SK-N-SH (cell line): ENCODE measurements around the gene PAXX. TPM values are rescaled to one million over a fixed set of nuclear protein-coding genes. Genes with fewer than 3 reads are reported as not detected.

Experiments used
- CTCF ChIA-PET: fragments of 300-600, 350-600 bp; formaldehyde crosslinking; extraction: SDS; loops from one replicate; lab custom pipeline; 2021; lab: Yijun Ruan, JAX
- POLR2A ChIA-PET: fragments of 350-600 bp; sonication (Branson Sonifier 250); formaldehyde crosslinking; extraction: SDS; loops from one replicate; lab custom pipeline; 2020; ENCODE audit warnings: antibody characterized with exemption, inconsistent platforms; lab: Yijun Ruan, JAX
- DNase-seq: peaks from one replicate; pipeline ENCODE4 v3.0.0; 2012
- H2AFZ ChIP-seq: fragments of 200-600 bp; sonication (generic); 2 replicates; pipeline ENCODE4 v1.8.1; 2016; ENCODE audit warnings: antibody characterized with exemption, mild to moderate bottlenecking, low read depth
- H3F3A ChIP-seq: fragments of 200-600 bp; sonication (generic); replicated peaks from 2 replicates; pipeline ENCODE3; 2016; ENCODE audit warnings: antibody characterized with exemption, mild to moderate bottlenecking; ENCODE audit not compliant: insufficient read depth
- H3K27ac ChIP-seq, 2 experiments: fragments of 200-500 bp in 1 of 2; fragments of 200-600 bp in 1 of 2; sonication (Bioruptor generic) in 1 of 2; sonication (generic), shearing (Covaris generic) in 1 of 2; 2 replicates each; pipeline versions ENCODE4 v1.5.1 to v1.6.1; 2014 to 2016; ENCODE audit warnings: low read depth in 2 of 2, inconsistent platforms in 1 of 2, low read length in 1 of 2, mild to moderate bottlenecking in 1 of 2, mixed read lengths in 1 of 2
- H3K27me3 ChIP-seq: fragments of 200-600 bp; sonication (generic), shearing (Covaris generic); 2 replicates; pipeline ENCODE4 v1.6.1; 2016; ENCODE audit warnings: mixed run types; ENCODE audit not compliant: insufficient read depth
- H3K36me3 ChIP-seq, 2 experiments: fragments of 200-500 bp in 1 of 2; fragments of 200-600 bp in 1 of 2; sonication (Bioruptor generic) in 1 of 2; sonication (generic) in 1 of 2; replicated peaks in 1 of 2; 2 replicates each; pipeline versions ENCODE3 to v1.5.1; 2014 to 2016; ENCODE audit warnings: low read length in 1 of 2, mild to moderate bottlenecking in 1 of 2; ENCODE audit not compliant: insufficient read depth in 2 of 2, control insufficient read depth in 1 of 2
- H3K4me1 ChIP-seq, 2 experiments: fragments of 200-500 bp in 1 of 2; fragments of 200-600 bp in 1 of 2; sonication (Bioruptor generic) in 1 of 2; sonication (generic), shearing (Covaris generic) in 1 of 2; 2 replicates each; pipeline versions ENCODE4 v1.5.1 to v1.6.1; 2014 to 2016; ENCODE audit warnings: low read depth in 1 of 2, low read length in 1 of 2, mixed run types in 1 of 2; ENCODE audit not compliant: insufficient read depth in 2 of 2, control insufficient read depth in 1 of 2
- H3K4me2 ChIP-seq: fragments of 200-600 bp; sonication (generic), shearing (Covaris generic); 2 replicates; pipeline ENCODE4 v1.6.1; 2017; ENCODE audit warnings: mixed run types
- H3K4me3 ChIP-seq, 2 experiments: fragments of 200-500 bp in 1 of 2; fragments of 200-600 bp in 1 of 2; sonication (Bioruptor generic) in 1 of 2; sonication (generic), shearing (Covaris generic) in 1 of 2; 2 replicates each; pipeline versions ENCODE4 v1.5.1 to v1.8.1; 2014 to 2016; ENCODE audit warnings: low read depth in 2 of 2, inconsistent platforms in 1 of 2, low read length in 1 of 2, mild to moderate bottlenecking in 1 of 2, mixed read lengths in 1 of 2, moderate library complexity in 1 of 2
- H3K79me2 ChIP-seq: fragments of 200-600 bp; sonication (generic); 2 replicates; pipeline ENCODE4 v1.8.1; 2017; ENCODE audit warnings: mild to moderate bottlenecking; ENCODE audit not compliant: insufficient read depth
- H3K9ac ChIP-seq: fragments of 200-600 bp; sonication (generic); 2 replicates; pipeline ENCODE4 v1.6.1; 2017; ENCODE audit warnings: mixed run types
- H3K9me2 ChIP-seq: fragments of 200-600 bp; sonication (generic); 2 replicates; pipeline ENCODE4 v1.6.1; 2017; ENCODE audit warnings: mixed run types
- H3K9me3 ChIP-seq: fragments of 200-600 bp; sonication (generic); 2 replicates; pipeline ENCODE4 v1.6.1; 2017; ENCODE audit warnings: mixed run types, mild to moderate bottlenecking, moderate library complexity
- H4K20me1 ChIP-seq: fragments of 200-600 bp; sonication (generic); 2 replicates; pipeline ENCODE4 v1.6.1; 2017; ENCODE audit warnings: mild to moderate bottlenecking, mixed run types; ENCODE audit not compliant: insufficient read depth
- CHD2 ChIP-seq: fragments of 150-350 bp; IDR thresholded peaks from 2 replicates; pipeline ENCODE4 v1.6.1; 2018; ENCODE audit warnings: low read length; ENCODE audit not compliant: partially characterized antibody
- ELF1 ChIP-seq: IDR thresholded peaks from 2 replicates; pipeline ENCODE4 v1.4.0; 2012
- EZH2phosphoT487 ChIP-seq: fragments of 200-600 bp; sonication (generic); IDR thresholded peaks from 2 replicates; pipeline ENCODE4 v1.6.1; 2017; ENCODE audit warnings: low read depth, mixed run types, mild to moderate bottlenecking, antibody characterized with exemption, moderate library complexity, borderline replicate concordance
- FOSL2 ChIP-seq: IDR thresholded peaks from 2 replicates; pipeline ENCODE4 v1.4.0; 2012; ENCODE audit warnings: low read depth, mild to moderate bottlenecking, moderate library complexity, borderline replicate concordance
- FOXM1 ChIP-seq: IDR thresholded peaks from 2 replicates; pipeline ENCODE4 v1.4.0; 2012; ENCODE audit warnings: low read depth, mild to moderate bottlenecking
- GABPA ChIP-seq: IDR thresholded peaks from 2 replicates; pipeline ENCODE4 v1.4.0; 2012; ENCODE audit warnings: low read depth, mild to moderate bottlenecking
- JUND ChIP-seq: IDR thresholded peaks from 2 replicates; pipeline ENCODE4 v1.4.0; 2012
- MAX ChIP-seq: IDR thresholded peaks from 2 replicates; pipeline ENCODE4 v1.4.0; 2012; ENCODE audit warnings: low read depth
- MXI1 ChIP-seq: IDR thresholded peaks from 2 replicates; pipeline ENCODE4 v1.6.1; 2012; ENCODE audit warnings: mild to moderate bottlenecking, low read depth, low read length, improper control_type of control experiment
- POLR2AphosphoS5 ChIP-seq: IDR thresholded peaks from 2 replicates; pipeline ENCODE4 v1.6.1; 2012; ENCODE audit warnings: low read depth, low read length
- RAD21 ChIP-seq: IDR thresholded peaks from 2 replicates; pipeline ENCODE4 v1.6.1; 2012; ENCODE audit warnings: mild to moderate bottlenecking, low read length
- RCOR1 ChIP-seq: fragments of 150-350 bp; IDR thresholded peaks from 2 replicates; pipeline ENCODE4 v1.6.1; 2017; ENCODE audit warnings: antibody characterized with exemption, low read length
- REST ChIP-seq: IDR thresholded peaks from 2 replicates; pipeline ENCODE4 v1.6.1; 2012; ENCODE audit warnings: mild to moderate bottlenecking, low read depth, low read length, moderate library complexity
- RXRA ChIP-seq: IDR thresholded peaks from 2 replicates; pipeline ENCODE4 v1.4.0; 2012; ENCODE audit warnings: low read depth, mild to moderate bottlenecking, borderline replicate concordance
- SIN3A ChIP-seq: IDR thresholded peaks from 2 replicates; pipeline ENCODE4 v1.6.1; 2012; ENCODE audit warnings: low read depth, mild to moderate bottlenecking, low read length, moderate library complexity, borderline replicate concordance
- SMC3 ChIP-seq: IDR thresholded peaks from 2 replicates; pipeline ENCODE4 v1.6.1; 2012; ENCODE audit warnings: low read depth, low read length, improper control_type of control experiment
- TEAD4 ChIP-seq: IDR thresholded peaks from 2 replicates; pipeline ENCODE4 v1.4.0; 2012; ENCODE audit warnings: mild to moderate bottlenecking, borderline replicate concordance; ENCODE audit not compliant: insufficient read depth
- USF2 ChIP-seq: fragments of 150-350 bp; IDR thresholded peaks from 2 replicates; pipeline ENCODE4 v1.6.1; 2017; ENCODE audit warnings: antibody characterized with exemption, low read length, low read depth, borderline replicate concordance
- YY1 ChIP-seq: IDR thresholded peaks from 2 replicates; pipeline ENCODE4 v1.4.0; 2012; ENCODE audit warnings: low read depth, mild to moderate bottlenecking
- WGBS: methylation state at CpG from one replicate; pipeline ENCODE4 v1.1.6; 2017; ENCODE audit warnings: low lambda C conversion rate; 5-methylcytosine and 5-hydroxymethylcytosine counted together
- polyA plus RNA-seq, 3 experiments: library from polyadenylated mRNA; depleted of rRNA; stranded (reverse); fragments of >200 nt; gene quantifications; 2 replicates each; pipeline ENCODE4 v1.2.3, GENCODE V29; 2012
- TF ChIP-seq, protein P1 (sequence below): IDR thresholded peaks from 2 replicates; pipeline ENCODE4; 2012

The PAXX gene
- polyA plus RNA-seq, 1 of the 3 experiments (the other 2 are of a cell fraction): 52.9 TPM

GRCh38 chr9:137020771-137021567, 28.7 kb downstream of the PAXX start:
- no peak for TF ChIP-seq EZH2phosphoT487
- TF ChIP-seq, protein P1, sequence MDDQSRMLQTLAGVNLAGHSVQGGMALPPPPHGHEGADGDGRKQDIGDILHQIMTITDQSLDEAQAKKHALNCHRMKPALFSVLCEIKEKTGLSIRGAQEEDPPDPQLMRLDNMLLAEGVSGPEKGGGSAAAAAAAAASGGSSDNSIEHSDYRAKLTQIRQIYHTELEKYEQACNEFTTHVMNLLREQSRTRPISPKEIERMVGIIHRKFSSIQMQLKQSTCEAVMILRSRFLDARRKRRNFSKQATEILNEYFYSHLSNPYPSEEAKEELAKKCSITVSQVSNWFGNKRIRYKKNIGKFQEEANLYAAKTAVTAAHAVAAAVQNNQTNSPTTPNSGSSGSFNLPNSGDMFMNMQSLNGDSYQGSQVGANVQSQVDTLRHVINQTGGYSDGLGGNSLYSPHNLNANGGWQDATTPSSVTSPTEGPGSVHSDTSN: no peak
- no peak for TF ChIP-seq YY1
- no peak for TF ChIP-seq FOSL2
- TF ChIP-seq TEAD4: no peak
- no peak for TF ChIP-seq CHD2
- TF ChIP-seq SIN3A: no peak
- TF ChIP-seq RXRA: no peak
- TF ChIP-seq POLR2AphosphoS5: no peak
- TF ChIP-seq FOXM1: no peak
- no peak for TF ChIP-seq MXI1
- TF ChIP-seq RCOR1: no peak
- no peak for TF ChIP-seq USF2
- no peak for TF ChIP-seq ELF1
- no peak for TF ChIP-seq SMC3
- no peak for TF ChIP-seq JUND
- TF ChIP-seq MAX: no peak
- TF ChIP-seq GABPA: no peak
- no peak for TF ChIP-seq RAD21
- TF ChIP-seq REST: no peak
- TF ChIP-seq, all 33 proteins: peak for 0
- Histone ChIP-seq H3F3A (no peaks in the 10 kb centered on the region), H3K27me3 (no peaks in the 10 kb centered on the region), H2AFZ (no peak overlapping the region), H3K4me1 (peaks cover 0 to 12% of the 10 kb centered on the region in 2 experiments; a peak in 1 of 4 replicates), H4K20me1 (0 out of 2 replicates have a peak, but pooled peaks cover 4% of the 10 kb centered on the region), H3K79me2 (no peaks in the 10 kb centered on the region), H3K4me3 (no peak overlapping the region), H3K9me3 (no peaks in the 10 kb centered on the region), H3K27ac (no peak overlapping the region), H3K36me3 (peaks cover 0 to 9% of the 10 kb centered on the region in 2 experiments), H3K4me2 (no peak overlapping the region), H3K9ac (no peak overlapping the region), H3K9me2 (no peaks in the 10 kb centered on the region)
- CTCF ChIA-PET: interaction anchor here (1.1 to 1.5 kb wide), 5 partner anchors 10 to 77 kb away, joined by 3 to 10 read pairs (median 4); partner anchors contain the start of genes FBXW5, FUT7 and PAXX
- WGBS: 94% methylated on average over 14 of the region's 32 CpGs
- DNase-seq: no peak
- POLR2A ChIA-PET: interaction anchor here (1.0 kb wide), 1 partner anchor 25 kb away, joined by 3 read pairs; the partner anchor contains the start of gene CLIC3
